ENCODE data around the gene TMEM45B.
"Not testable (repeated sequence)": the region's sequence is repeated elsewhere in the genome, so short reads cannot be mapped to it uniquely, and the experiment has no call there.

Gene TMEM45B

GRCh38 chr11:129798212-129798611 is 17.4 kb upstream of the TMEM45B start:
- Histone ChIP-seq H3K4me3 (replicated peaks; ENCODE audit: low read depth, low read length) (no peak overlapping the region), H3K27me3 (replicated peaks; ENCODE audit: control insufficient read depth, insufficient read depth, low read length) (no peaks in the 10 kb centered on the region), H3K36me3 (ENCODE audit: control insufficient read depth, insufficient read depth, low read length) (no peaks in the 10 kb centered on the region)
- no peak for DNase-seq (ENCODE audit: extremely low read depth, insufficient read length)
- no peak for TF ChIP-seq CTCF (IDR thresholded peaks at IDR 0.05; ENCODE audit: insufficient read depth, low read length, poor library complexity, severe bottlenecking)

- not testable (repeated sequence) for H3K27me3 ChIP-seq (replicated peaks; ENCODE audit: control insufficient read depth, insufficient read depth, low read length); DNase-seq (ENCODE audit: extremely low read depth, insufficient read length); H3K4me3 ChIP-seq (replicated peaks; ENCODE audit: low read depth, low read length); H3K36me3 ChIP-seq (ENCODE audit: control insufficient read depth, insufficient read depth, low read length)
These were observed 15.5 kb upstream of the TMEM45B start for GRCh38 chr11:129800162-129800561.

DNA sequence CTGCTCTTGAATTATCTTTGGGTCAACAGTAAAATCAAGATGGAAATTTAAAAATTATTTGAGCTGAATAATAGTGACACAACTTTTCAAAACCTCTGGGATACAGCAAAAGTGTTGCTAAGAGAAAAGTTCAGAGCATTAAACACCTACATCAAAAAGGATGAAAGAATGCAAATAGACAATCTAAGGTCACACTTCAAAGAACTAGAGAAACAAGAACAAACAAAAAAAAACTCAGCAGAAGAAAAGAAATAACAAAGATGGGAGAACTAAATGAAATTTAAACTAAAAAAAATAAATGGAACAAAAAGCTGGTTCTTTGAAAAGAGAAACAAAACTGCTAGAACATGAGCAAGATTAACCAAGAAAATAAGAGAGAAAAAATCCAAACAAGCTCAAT is 15.0 kb upstream of the TMEM45B start:
- TF ChIP-seq CTCF (IDR thresholded peaks at IDR 0.05; ENCODE audit: insufficient read depth, low read length, poor library complexity, severe bottlenecking), result no peak
- no peak for DNase-seq (ENCODE audit: extremely low read depth, insufficient read length)
- Histone ChIP-seq H3K36me3 (ENCODE audit: control insufficient read depth, insufficient read depth, low read length) (no peaks in the 10 kb centered on the region), H3K27me3 (replicated peaks; ENCODE audit: control insufficient read depth, insufficient read depth, low read length) (no peaks in the 10 kb centered on the region), H3K4me3 (replicated peaks; ENCODE audit: low read depth, low read length) (no peak overlapping the region)

DNA sequence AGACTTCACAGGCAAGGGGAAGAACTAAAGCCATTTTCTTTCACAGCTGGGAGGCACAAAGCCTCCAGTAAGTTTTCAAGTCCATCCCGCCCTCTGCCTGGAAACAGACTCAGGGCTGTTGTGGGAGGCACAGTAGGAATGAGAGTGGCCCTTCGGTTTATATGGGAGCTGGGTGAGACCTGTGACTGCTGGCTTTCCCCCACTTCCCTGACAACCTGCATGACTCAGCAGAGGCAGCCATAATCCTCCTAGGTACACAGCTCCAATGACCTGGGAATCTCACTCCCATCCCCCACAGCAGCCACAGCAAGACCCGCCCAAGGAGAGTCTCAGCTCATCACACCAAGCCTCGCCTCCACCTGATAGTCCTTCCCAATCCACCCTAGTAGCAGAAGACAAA is 12.1 kb upstream of the TMEM45B start:
- H3K36me3 ChIP-seq (ENCODE audit: control insufficient read depth, insufficient read depth, low read length), result no peaks in the 10 kb centered on the region
- no peak overlapping the region for H3K4me3 ChIP-seq (replicated peaks; ENCODE audit: low read depth, low read length)
- TF ChIP-seq CTCF (IDR thresholded peaks at IDR 0.05; ENCODE audit: insufficient read depth, low read length, poor library complexity, severe bottlenecking), result no peak
- no peaks in the 10 kb centered on the region for H3K27me3 ChIP-seq (replicated peaks; ENCODE audit: control insufficient read depth, insufficient read depth, low read length)
- DNase-seq (ENCODE audit: extremely low read depth, insufficient read length), result no peak

DNA sequence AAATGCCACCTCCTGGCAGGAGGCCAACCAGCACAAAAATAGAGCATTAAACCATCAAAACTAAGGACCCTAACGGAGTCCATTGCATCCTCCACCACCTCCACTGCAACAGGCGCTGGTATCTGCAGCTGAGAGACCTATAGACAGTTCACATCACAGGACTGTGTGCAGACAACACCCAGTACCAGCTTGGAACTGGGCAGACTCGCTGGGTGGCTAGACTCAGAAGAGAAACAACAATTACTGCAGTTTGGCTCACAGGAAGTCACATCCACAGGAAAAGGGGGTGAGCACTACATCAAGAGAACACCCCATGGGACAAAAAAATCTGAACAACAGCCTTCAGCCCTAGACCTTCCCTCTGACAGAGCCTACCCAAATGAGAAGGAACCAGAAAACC is 11.6 kb upstream of the TMEM45B start:
- TF ChIP-seq CTCF (IDR thresholded peaks at IDR 0.05; ENCODE audit: insufficient read depth, low read length, poor library complexity, severe bottlenecking), result no peak
- H3K36me3 ChIP-seq (ENCODE audit: control insufficient read depth, insufficient read depth, low read length), result no peaks in the 10 kb centered on the region
- H3K27me3 ChIP-seq (replicated peaks; ENCODE audit: control insufficient read depth, insufficient read depth, low read length), result no peaks in the 10 kb centered on the region
- no peak for DNase-seq (ENCODE audit: extremely low read depth, insufficient read length)
- no peak overlapping the region for H3K4me3 ChIP-seq (replicated peaks; ENCODE audit: low read depth, low read length)

DNA sequence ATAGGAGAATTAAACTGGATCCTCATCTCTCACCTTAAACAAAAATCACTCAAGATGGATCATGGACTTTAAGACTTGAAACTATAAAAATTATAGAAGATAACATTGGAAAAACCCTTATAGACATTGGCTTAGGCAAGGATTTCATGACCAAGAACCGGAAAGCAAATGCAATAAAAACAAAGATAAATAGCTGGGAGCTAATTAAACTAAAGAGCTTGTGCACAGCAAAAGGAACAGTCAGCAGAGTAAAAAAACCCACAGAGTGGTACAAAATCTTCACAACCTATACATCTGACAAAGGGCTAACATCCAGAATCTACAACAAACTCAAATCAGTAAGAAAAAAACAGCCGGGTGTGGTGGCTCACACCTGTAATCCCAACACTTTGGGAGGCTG is 7.4 kb upstream of the TMEM45B start:
- H3K4me3 ChIP-seq (replicated peaks; ENCODE audit: low read depth, low read length); DNase-seq (ENCODE audit: extremely low read depth, insufficient read length); H3K27me3 ChIP-seq (replicated peaks; ENCODE audit: control insufficient read depth, insufficient read depth, low read length); H3K36me3 ChIP-seq (ENCODE audit: control insufficient read depth, insufficient read depth, low read length): not testable (repeated sequence)

GRCh38 chr11:129813231-129813791 is 2.3 kb upstream of the TMEM45B start:
- TF ChIP-seq CTCF (IDR thresholded peaks at IDR 0.05; ENCODE audit: insufficient read depth, low read length, poor library complexity, severe bottlenecking), result no peak
- H3K36me3 ChIP-seq (ENCODE audit: control insufficient read depth, insufficient read depth, low read length), result no peaks in the 10 kb centered on the region
- H3K27me3 ChIP-seq (replicated peaks; ENCODE audit: control insufficient read depth, insufficient read depth, low read length), result no peaks in the 10 kb centered on the region
- no peak overlapping the region for H3K4me3 ChIP-seq (replicated peaks; ENCODE audit: low read depth, low read length)
- DNase-seq (ENCODE audit: extremely low read depth, insufficient read length), result no peak

All from GM06990 (cell line).